K562 (cell line): Measurements from ENCODE around the gene CACYBP. TPM values are rescaled to one million over a fixed set of nuclear protein-coding genes. Genes with fewer than 3 reads are reported as not detected.

Experiments used
- CEBPB ChIP-seq: fragments of 450-650 bp; IDR thresholded peaks from 2 replicates; pipeline ENCODE4 v1.6.1; 2016; ENCODE audit warnings: missing genetic modification characterization, missing compliant biosample characterization
- CREBBP ChIP-seq: IDR thresholded peaks from one replicate; pipeline ENCODE4 v1.6.1; 2012; ENCODE audit warnings: low read depth, mild to moderate bottlenecking, control low read depth, inconsistent platforms, low read length
- CTCF ChIP-seq, 3 experiments: IDR thresholded peaks in 2 of 3; conservative IDR thresholded peaks in 1 of 3; 2 replicates each; pipeline ENCODE4 v1.5.1; 2011 to 2012; ENCODE audit warnings: low read length in 3 of 3, mild to moderate bottlenecking in 3 of 3, control low read depth in 2 of 3, improper control_type of control experiment in 1 of 3, inconsistent platforms in 1 of 3, low read depth in 1 of 3, mixed read lengths in 1 of 3, moderate library complexity in 1 of 3; ENCODE audit not compliant: insufficient read depth in 2 of 3
- MAFF ChIP-seq: IDR thresholded peaks from 2 replicates; pipeline ENCODE4 v1.6.1; 2012; ENCODE audit warnings: low read length, improper control_type of control experiment
- POLR2B ChIP-seq: fragments of 450-650 bp; IDR thresholded peaks from 2 replicates; pipeline ENCODE4 v1.6.1; 2018; ENCODE audit warnings: low read depth; ENCODE audit not compliant: partially characterized antibody
- POLR2H ChIP-seq: IDR thresholded peaks from 2 replicates; pipeline ENCODE4 v1.6.1; 2016; ENCODE audit warnings: missing genetic modification characterization, low read depth, mild to moderate bottlenecking, control low read depth, missing compliant biosample characterization, moderate library complexity
- SIX5 ChIP-seq, 2 experiments: IDR thresholded peaks; 2 replicates each; pipeline ENCODE4 v1.6.1; 2011; ENCODE audit warnings: low read length in 2 of 2, borderline replicate concordance in 1 of 2, low read depth in 1 of 2, mild to moderate bottlenecking in 1 of 2, moderate library complexity in 1 of 2; ENCODE audit not compliant: insufficient read depth in 1 of 2
- TAF9B ChIP-seq: fragments of 450-650 bp; IDR thresholded peaks from 2 replicates; pipeline ENCODE4 v1.6.1; 2018; ENCODE audit warnings: mild to moderate bottlenecking; ENCODE audit not compliant: partially characterized antibody
- TEAD4 ChIP-seq, 2 experiments: sonication (generic) in 1 of 2; formaldehyde crosslinking in 1 of 2; IDR thresholded peaks; 2 replicates each; pipeline versions ENCODE4 v1.6.1 to v1.8.0; 2012 to 2022; ENCODE audit warnings: borderline replicate concordance in 1 of 2, inconsistent platforms in 1 of 2, low read length in 1 of 2, mild to moderate bottlenecking in 1 of 2, missing genetic modification reagents in 1 of 2
- XRCC3 ChIP-seq: fragments of 450-650 bp; IDR thresholded peaks from 2 replicates; pipeline ENCODE4 v1.6.1; 2017; ENCODE audit warnings: mild to moderate bottlenecking, moderate library complexity
- ZNF121 ChIP-seq: sonication (generic); formaldehyde crosslinking; conservative IDR thresholded peaks from 2 replicates; pipeline ENCODE4 v1.8.0; 2022; ENCODE audit warnings: missing genetic modification reagents
- ZNF217 ChIP-seq: sonication (generic); formaldehyde crosslinking; IDR thresholded peaks from 2 replicates; pipeline ENCODE4 v1.8.0; 2022; ENCODE audit warnings: mild to moderate bottlenecking, missing genetic modification reagents
- ZNF282 ChIP-seq: sonication (generic); formaldehyde crosslinking; IDR thresholded peaks from 2 replicates; pipeline ENCODE4 v1.8.1; 2023; ENCODE audit warnings: missing genetic modification reagents
- ZNF316 ChIP-seq: fragments of 450-650 bp; IDR thresholded peaks from 2 replicates; pipeline ENCODE4 v1.6.1; 2016
- polyA plus RNA-seq, 8 experiments: library from polyadenylated mRNA; depleted of rRNA in 4 of 8; stranded (reverse) in 5 of 8; unstranded in 3 of 8; fragments of >200 nt; fragmentation: Nextera tagmentation in 2 of 8; fragmentation: Illumina TruSeq in 1 of 8; extraction: Ambion mirVana in 2 of 8; extraction: Trizol in 1 of 8; gene quantifications; 2 replicates each; pipeline versions ENCODE4 v1.2.1 to v1.2.3, GENCODE V29; 2011 to 2014; ENCODE audit warnings: inconsistent platforms in 1 of 8, missing spikeins in 1 of 8
- total RNA-seq, 7 experiments: library from RNA; depleted of rRNA in 6 of 7; stranded (reverse); fragments of >200 nt in 6 of 7; fragmentation: Illumina TruSeq in 2 of 7; extraction: Trizol in 2 of 7; gene quantifications; 2 replicates each; pipeline versions ENCODE4 v1.2.1 to v1.2.3, GENCODE V29; 2011 to 2021; ENCODE audit warnings: low replicate concordance in 1 of 7
- TF ChIP-seq, protein P1 (sequence below): fragments of 450-650 bp; IDR thresholded peaks from 2 replicates; pipeline ENCODE4 v1.6.1; 2018; ENCODE audit not compliant: partially characterized antibody

The CACYBP gene
- total and polyA plus RNA-seq, 9 of the 15 experiments (the other 6 are each of a cell fraction or from before 2014, with no cell fraction given), result 147 to 1,576 (median 488) TPM

- TF ChIP-seq CTCF (IDR thresholded peaks at IDR 0.05 in 2 of 3, conservative IDR thresholded peaks at IDR 0.05 in 1 of 3; ENCODE audit: insufficient read depth in 2 of 3, low read depth in 1 of 3, low read length in 3 of 3) (peak; percentile 48 to 82 (median 68); a peak in 4 of 6 replicates), CEBPB (tag) (peak; percentile 18; the same call in 1 of the 2 replicates), MAFF (no peak), XRCC3 (0 out of 2 replicates have a peak, but pooled peaks have one; percentile 37), ZNF282 (CRISPR knock-in tag) (no peak), CREBBP (no peak), SIX5 (IDR thresholded peaks at IDR 0.05; ENCODE audit: borderline replicate concordance in 1 of 2, insufficient read depth in 1 of 2, low read depth in 1 of 2, low read length in 2 of 2) (no peak), POLR2B (no peak), POLR2H (tag) (no peak), ZNF217 (CRISPR knock-in tag) (no peak), ZNF121 (CRISPR knock-in tag) (no peak), ZNF316 (no peak), TAF9B (no peak), TEAD4 (IDR thresholded peaks at IDR 0.05; ENCODE audit: low read length) (no peak), TEAD4 (CRISPR knock-in tag; IDR thresholded peaks at IDR 0.05; ENCODE audit: borderline replicate concordance) (no peak)
- TF ChIP-seq, protein P1, sequence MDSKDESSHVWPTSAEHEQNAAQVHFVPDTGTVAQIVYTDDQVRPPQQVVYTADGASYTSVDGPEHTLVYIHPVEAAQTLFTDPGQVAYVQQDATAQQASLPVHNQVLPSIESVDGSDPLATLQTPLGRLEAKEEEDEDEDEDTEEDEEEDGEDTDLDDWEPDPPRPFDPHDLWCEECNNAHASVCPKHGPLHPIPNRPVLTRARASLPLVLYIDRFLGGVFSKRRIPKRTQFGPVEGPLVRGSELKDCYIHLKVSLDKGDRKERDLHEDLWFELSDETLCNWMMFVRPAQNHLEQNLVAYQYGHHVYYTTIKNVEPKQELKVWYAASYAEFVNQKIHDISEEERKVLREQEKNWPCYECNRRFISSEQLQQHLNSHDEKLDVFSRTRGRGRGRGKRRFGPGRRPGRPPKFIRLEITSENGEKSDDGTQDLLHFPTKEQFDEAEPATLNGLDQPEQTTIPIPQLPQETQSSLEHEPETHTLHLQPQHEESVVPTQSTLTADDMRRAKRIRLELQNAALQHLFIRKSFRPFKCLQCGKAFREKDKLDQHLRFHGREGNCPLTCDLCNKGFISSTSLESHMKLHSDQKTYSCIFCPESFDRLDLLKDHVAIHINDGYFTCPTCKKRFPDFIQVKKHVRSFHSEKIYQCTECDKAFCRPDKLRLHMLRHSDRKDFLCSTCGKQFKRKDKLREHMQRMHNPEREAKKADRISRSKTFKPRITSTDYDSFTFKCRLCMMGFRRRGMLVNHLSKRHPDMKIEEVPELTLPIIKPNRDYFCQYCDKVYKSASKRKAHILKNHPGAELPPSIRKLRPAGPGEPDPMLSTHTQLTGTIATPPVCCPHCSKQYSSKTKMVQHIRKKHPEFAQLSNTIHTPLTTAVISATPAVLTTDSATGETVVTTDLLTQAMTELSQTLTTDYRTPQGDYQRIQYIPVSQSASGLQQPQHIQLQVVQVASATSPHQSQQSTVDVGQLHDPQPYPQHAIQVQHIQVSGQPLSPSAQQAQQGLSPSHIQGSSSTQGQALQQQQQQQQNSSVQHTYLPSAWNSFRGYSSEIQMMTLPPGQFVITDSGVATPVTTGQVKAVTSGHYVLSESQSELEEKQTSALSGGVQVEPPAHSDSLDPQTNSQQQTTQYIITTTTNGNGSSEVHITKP, result no peak
Measured at GRCh38 chr1:174982971-174983689, 16.6 kb upstream of the CACYBP start (continued).
